ENCODE results near the gene GOLGA7B. TPM values are rescaled to one million over a fixed set of nuclear protein-coding genes. Genes with fewer than 3 reads are reported as not detected.

The GOLGA7B gene
- total RNA-seq, 4 donors from 2014 or later, result 0.29 to 2.3 (median 0.63) TPM

- DNase-seq (no peak), ATAC-seq (no peak)
- H3K4me3 ChIP-seq, result no peak overlapping the region
- TF ChIP-seq CTCF (IDR thresholded peaks at IDR 0.05 in 4 of 5, conservative IDR thresholded peaks at IDR 0.05 in 1 of 5) (no peak), POLR2A (IDR thresholded peaks at IDR 0.05) (no peak)
- H3K27ac ChIP-seq, result no peak overlapping the region
- in situ Hi-C loops (cut with MboI; ENCODE audit: low sequenced_read_pairs in 4 of 4) (no loop called here), intact Hi-C loops (cut with DNase I; ENCODE audit: low total_unique reads) (no loop called here)
- peaks cover 0 to 9% of the 10 kb centered on the region in 2 donors for H3K36me3 ChIP-seq
- H3K9me3 ChIP-seq, result no peaks in the 10 kb centered on the region
- peaks cover 0 to 4% (median 0%) of the 10 kb centered on the region in 3 donors for H3K27me3 ChIP-seq
- H3K4me1 ChIP-seq, result peaks cover 4 to 10% of the 10 kb centered on the region in 2 donors
These were observed 17.0 kb downstream of the GOLGA7B start for GRCh38 chr10:97866524-97867219.

GRCh38 chr10:97867220-97867800 lies 17.7 kb downstream of the GOLGA7B start:
- H3K27me3 ChIP-seq, result peaks cover 0 to 4% (median 0%) of the 10 kb centered on the region in 3 donors
- H3K4me1 ChIP-seq, result peaks cover 4 to 6% of the 10 kb centered on the region in 2 donors
- no peaks in the 10 kb centered on the region for H3K9me3 ChIP-seq
- in situ Hi-C loops (cut with MboI; ENCODE audit: low sequenced_read_pairs in 4 of 4), result no loop called here
- ATAC-seq (no peak), DNase-seq (no peak)
- intact Hi-C loops (cut with DNase I; ENCODE audit: low total_unique reads), result no loop called here
- H3K4me3 ChIP-seq, result no peak overlapping the region
- peaks cover 0 to 9% of the 10 kb centered on the region in 2 donors for H3K36me3 ChIP-seq
- H3K27ac ChIP-seq, result no peak overlapping the region
- TF ChIP-seq POLR2A (IDR thresholded peaks at IDR 0.05) (no peak), CTCF (IDR thresholded peaks at IDR 0.05 in 4 of 5, conservative IDR thresholded peaks at IDR 0.05 in 1 of 5) (no peak)

GRCh38 chr10:97868134-97868685 lies 18.6 kb downstream of the GOLGA7B start:
- H3K4me3 ChIP-seq, result no peak overlapping the region
- H3K27ac ChIP-seq, result no peak overlapping the region
- H3K27me3 ChIP-seq, result peaks cover 0 to 4% (median 0%) of the 10 kb centered on the region in 3 donors
- ATAC-seq (no peak), DNase-seq (no peak)
- no peak for TF ChIP-seq CTCF (IDR thresholded peaks at IDR 0.05 in 4 of 5, conservative IDR thresholded peaks at IDR 0.05 in 1 of 5)
- no peak for TF ChIP-seq POLR2A (IDR thresholded peaks at IDR 0.05)
- peaks cover 0 to 9% of the 10 kb centered on the region in 2 donors for H3K36me3 ChIP-seq
- in situ Hi-C loops (cut with MboI; ENCODE audit: low sequenced_read_pairs in 4 of 4) (no loop called here), intact Hi-C loops (cut with DNase I; ENCODE audit: low total_unique reads) (no loop called here)
- H3K9me3 ChIP-seq, result no peaks in the 10 kb centered on the region
- H3K4me1 ChIP-seq, result peaks cover 4 to 6% of the 10 kb centered on the region in 2 donors

- TF ChIP-seq POLR2A (IDR thresholded peaks at IDR 0.05) (no peak), CTCF (IDR thresholded peaks at IDR 0.05 in 4 of 5, conservative IDR thresholded peaks at IDR 0.05 in 1 of 5) (peak; percentile 86 to 97 (median 91))
- in situ Hi-C loops (cut with MboI; ENCODE audit: low sequenced_read_pairs in 4 of 4), result loop anchor here in 3 of 4 donors (5.0 kb wide), 1 partner anchor 77 kb away; no protein-coding TSS in a partner anchor
- H3K27me3 ChIP-seq, result peaks cover 0 to 4% (median 0%) of the 10 kb centered on the region in 3 donors
- H3K4me1 ChIP-seq, result peaks cover 4 to 6% of the 10 kb centered on the region in 2 donors
- no peak overlapping the region for H3K4me3 ChIP-seq
- ATAC-seq (peak; percentile 98 to 99), DNase-seq (peak; percentile 88 to 92)
- peaks cover 0 to 2% of the 10 kb centered on the region in 2 donors for H3K36me3 ChIP-seq
- no peaks in the 10 kb centered on the region for H3K9me3 ChIP-seq
- intact Hi-C loops (cut with DNase I; ENCODE audit: low total_unique reads), result loop anchor here (1.0 kb wide), 2 partner anchors 77 to 110 kb away; no protein-coding TSS in a partner anchor
- peak overlapping the region in 2 of 4 donors; percentile 33 to 63 for H3K27ac ChIP-seq
These were observed 19.7 kb downstream of the GOLGA7B start for GRCh38 chr10:97869091-97870042.
